Uterus (tissue), 4 donors: ENCODE data around the gene PCDHA8. TPM values are rescaled to one million over a fixed set of nuclear protein-coding genes. Genes with fewer than 3 reads are reported as not detected.
"Not testable (repeated sequence)": the region's sequence is repeated elsewhere in the genome, so short reads cannot be mapped to it uniquely, and the experiment has no call there.

ENCODE experiments used
- DNase-seq, 2 donors: peaks; one replicate each; pipeline ENCODE4 v3.0.0-alpha.2; 2019 to 2020
- H3K27ac ChIP-seq, 2 donors: fragments of 200-600 bp; sonication (generic); 1 replicate in 1 of 2; 2 replicates in 1 of 2; pipeline ENCODE4 v1.5.1; 2016 to 2018
- H3K27me3 ChIP-seq, 2 donors: fragments of 200-600 bp; sonication (generic); one replicate each; pipeline ENCODE4 v1.5.1; 2018 to 2019; ENCODE audit warnings: control low read depth in 1 of 2
- H3K36me3 ChIP-seq, 2 donors: fragments of 200-600 bp; sonication (generic); one replicate each; pipeline ENCODE4 v1.5.1; 2019; ENCODE audit warnings: control low read depth in 1 of 2
- H3K4me1 ChIP-seq, 2 donors: fragments of 200-600 bp; sonication (generic); one replicate each; pipeline ENCODE4 v1.5.1; 2018 to 2019; ENCODE audit warnings: control low read depth in 1 of 2
- H3K4me3 ChIP-seq, 2 donors: fragments of 200-600 bp; sonication (generic); 1 replicate in 1 of 2; 2 replicates in 1 of 2; pipeline ENCODE4 v1.5.1; 2018 to 2019; ENCODE audit warnings: mild to moderate bottlenecking in 1 of 2
- H3K9me3 ChIP-seq, 2 donors: fragments of 200-600 bp; sonication (generic); one replicate each; pipeline ENCODE4 v1.5.1; 2019; ENCODE audit warnings: control low read depth in 1 of 2
- CTCF ChIP-seq, 4 experiments: fragments of 200-600 bp in 2 of 4; fragments of 450-650 bp in 2 of 4; sonication (generic) in 2 of 4; IDR thresholded peaks; one replicate each; pipeline ENCODE4 v1.5.1; 2016 to 2019; ENCODE audit warnings: antibody characterized with exemption in 4 of 4, mild to moderate bottlenecking in 2 of 4, moderate library complexity in 1 of 4
- POLR2A ChIP-seq, 2 donors: fragments of 450-650 bp; IDR thresholded peaks; one replicate each; pipeline ENCODE4 v1.6.1; 2016; ENCODE audit warnings: antibody characterized with exemption in 2 of 2, mild to moderate bottlenecking in 1 of 2, moderate library complexity in 1 of 2
- intact Hi-C: fragments of 100-400 bp; cut with DNase I; formaldehyde crosslinking; loops from one replicate; pipeline ENCODE4 v1.15.1; 2023; ENCODE audit warnings: low total_unique reads
- total RNA-seq, 4 donors: library from RNA; depleted of rRNA in 3 of 4; stranded (reverse); fragments of >200 nt in 3 of 4; gene quantifications; one replicate each; pipeline versions ENCODE4 v1.1.0 to v1.2.4, GENCODE V29; 2014 to 2023
- donor health status: DM: yes; HTN: yes; CAD: no.

PCDHA8 gene
- total RNA-seq, 4 donors from 2014 or later: 1.2 to 1.9 TPM; not detected in 2

DNA sequence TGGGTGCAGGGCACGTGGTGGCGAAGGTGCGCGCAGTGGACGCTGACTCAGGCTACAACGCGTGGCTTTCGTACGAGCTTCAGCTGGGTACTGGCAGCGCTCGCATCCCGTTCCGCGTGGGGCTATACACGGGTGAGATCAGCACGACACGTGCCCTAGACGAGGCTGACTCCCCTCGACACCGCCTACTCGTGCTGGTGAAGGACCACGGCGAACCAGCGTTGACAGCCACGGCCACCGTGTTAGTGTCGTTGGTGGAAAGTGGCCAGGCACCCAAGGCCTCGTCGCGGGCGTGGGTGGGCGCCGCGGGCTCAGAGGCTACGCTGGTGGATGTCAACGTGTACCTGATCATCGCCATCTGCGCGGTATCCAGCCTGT, 44.3 kb upstream of the PCDHA8 start:
- TF ChIP-seq POLR2A (IDR thresholded peaks at IDR 0.05) (no peak), CTCF (IDR thresholded peaks at IDR 0.05) (no peak)
- Histone ChIP-seq H3K4me1 (no peaks in the 10 kb centered on the region), H3K27ac (no peak overlapping the region), H3K4me3 (no peak overlapping the region), H3K36me3 (no peaks in the 10 kb centered on the region), H3K27me3 (no peaks in the 10 kb centered on the region), H3K9me3 (peaks cover 0 to 7% of the 10 kb centered on the region in 2 donors)
- intact Hi-C loops: no loop called here
- DNase-seq: no peak

DNA sequence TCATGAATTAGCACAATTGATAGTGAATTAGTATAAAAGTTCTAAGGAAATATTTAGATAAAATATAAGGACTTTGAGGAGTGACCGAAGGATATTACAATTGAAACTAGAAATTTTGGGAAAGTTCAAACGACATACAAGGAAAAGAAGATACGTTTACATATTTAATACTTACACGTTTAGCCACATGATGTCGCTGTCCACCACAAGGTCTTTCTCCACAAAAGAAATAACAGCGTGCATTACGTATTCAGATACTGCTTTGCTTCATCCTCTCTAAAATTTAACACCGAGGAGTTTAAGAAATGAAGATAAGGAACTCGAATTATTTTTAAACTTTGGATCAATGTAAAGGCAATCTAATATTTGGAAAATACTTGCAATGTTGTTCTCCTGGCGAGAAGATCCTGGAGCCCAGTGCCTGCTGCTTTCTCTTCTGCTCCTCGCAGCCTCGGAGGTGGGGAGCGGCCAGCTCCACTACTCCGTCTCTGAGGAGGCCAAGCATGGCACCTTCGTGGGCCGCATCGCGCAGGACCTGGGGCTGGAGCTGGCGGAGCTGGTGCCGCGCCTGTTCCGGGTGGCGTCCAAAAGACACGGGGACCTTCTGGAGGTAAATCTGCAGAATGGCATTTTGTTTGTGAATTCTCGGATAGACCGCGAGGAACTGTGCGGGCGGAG, 40.0 kb upstream of the PCDHA8 start, which contains the start of gene PCDHA3:
Gene PCDHA3 (plus strand): TSS at position 242 of the 678 bp plus-strand sequence.
- Histone ChIP-seq H3K27ac (peak within 1 kb of the TSS in 1 of 2 donors; percentile 59), H3K4me1 (no peaks in the 10 kb centered on the region), H3K4me3 (peak within 1 kb of the TSS; percentile 2 to 29), H3K36me3 (no peaks in the 10 kb centered on the region), H3K9me3 (peaks cover 0 to 7% of the 10 kb centered on the region in 2 donors), H3K27me3 (no peaks in the 10 kb centered on the region)
- TF ChIP-seq POLR2A (IDR thresholded peaks at IDR 0.05) (no peak), CTCF (IDR thresholded peaks at IDR 0.05) (peak in 2 of 4 experiments; percentile 27 to 32)
- intact Hi-C loops: no loop called here
- no peak for DNase-seq

DNA sequence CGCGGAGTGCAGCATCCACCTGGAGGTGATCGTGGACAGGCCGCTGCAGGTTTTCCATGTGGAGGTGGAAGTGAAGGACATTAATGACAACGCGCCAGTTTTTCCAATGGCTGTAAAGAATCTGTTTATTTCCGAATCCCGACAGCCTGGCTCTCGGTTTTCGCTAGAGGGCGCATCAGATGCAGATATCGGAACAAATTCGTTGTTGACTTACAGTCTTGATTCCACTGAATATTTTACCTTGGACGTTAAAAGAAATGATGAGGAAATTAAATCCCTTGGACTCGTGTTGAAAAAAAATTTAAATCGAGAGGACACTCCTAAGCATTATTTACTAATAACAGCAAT, 39.5 kb upstream of the PCDHA8 start:
- H3K4me1 ChIP-seq: no peaks in the 10 kb centered on the region
- no peaks in the 10 kb centered on the region for H3K36me3 ChIP-seq
- peak overlapping the region; percentile 2 to 29 for H3K4me3 ChIP-seq
- intact Hi-C loops: no loop called here
- H3K27ac ChIP-seq: peak overlapping the region in 1 of 2 donors; percentile 59
- no peaks in the 10 kb centered on the region for H3K27me3 ChIP-seq
- TF ChIP-seq POLR2A (IDR thresholded peaks at IDR 0.05) (no peak), CTCF (IDR thresholded peaks at IDR 0.05) (peak in 2 of 4 experiments; percentile 8 to 27)
- DNase-seq: no peak
- peaks cover 0 to 4% of the 10 kb centered on the region in 2 donors for H3K9me3 ChIP-seq

DNA sequence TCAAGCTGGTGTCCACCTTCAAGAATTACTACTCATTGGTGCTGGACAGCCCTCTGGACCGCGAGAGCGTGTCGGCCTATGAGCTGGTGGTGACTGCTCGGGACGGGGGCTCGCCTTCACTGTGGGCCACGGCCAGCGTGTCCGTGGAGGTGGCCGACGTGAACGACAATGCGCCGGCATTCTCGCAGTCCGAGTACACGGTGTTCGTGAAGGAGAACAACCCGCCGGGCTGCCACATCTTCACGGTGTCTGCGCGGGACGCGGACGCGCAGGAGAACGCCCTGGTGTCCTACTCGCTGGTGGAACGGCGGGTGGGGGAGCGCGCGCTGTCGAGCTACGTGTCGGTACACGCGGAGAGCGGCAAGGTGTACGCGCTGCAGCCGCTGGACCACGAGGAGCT, 38.6 kb upstream of the PCDHA8 start:
- H3K27me3 ChIP-seq, H3K9me3 ChIP-seq, intact Hi-C loops: not testable (repeated sequence)

GRCh38 chr5:140802781-140803271, 38.2 kb upstream of the PCDHA8 start:
- TF ChIP-seq CTCF (IDR thresholded peaks at IDR 0.05) (no peak), POLR2A (IDR thresholded peaks at IDR 0.05) (no peak)
- H3K4me3 ChIP-seq: no peak overlapping the region
- H3K9me3 ChIP-seq: no peaks in the 10 kb centered on the region

More for the DNA sequence above, 38.6 kb upstream of the PCDHA8 start:
- H3K36me3 ChIP-seq, H3K27ac ChIP-seq, H3K4me3 ChIP-seq, H3K4me1 ChIP-seq, DNase-seq: not testable (repeated sequence)

More at GRCh38 chr5:140802781-140803271, 38.2 kb upstream of the PCDHA8 start:
- no peak for DNase-seq
- intact Hi-C loops: no loop called here
- Histone ChIP-seq H3K27me3 (no peaks in the 10 kb centered on the region), H3K4me1 (no peaks in the 10 kb centered on the region), H3K27ac (no peak overlapping the region), H3K36me3 (no peaks in the 10 kb centered on the region)
